Measurements from ENCODE around the gene TOMM34. TPM values are rescaled to one million over a fixed set of nuclear protein-coding genes. Genes with fewer than 3 reads are reported as not detected.

The TOMM34 gene
- total RNA-seq, 1 donor from 2014 or later, result 39.6 TPM

GRCh38 chr20:44979090-44979621, 19.0 kb upstream of the TOMM34 start:
- Mint-ChIP-seq H3K9me3 (no peaks in the 10 kb centered on the region), H3K4me1 (no peaks in the 10 kb centered on the region), H3K4me3 (no peak overlapping the region), H3K27ac (ENCODE audit: unreplicated experiment) (no peak overlapping the region), H3K27me3 (ENCODE audit: low read depth) (no peaks in the 10 kb centered on the region), H3K36me3 (ENCODE audit: low read depth) (peaks cover 9% of the 10 kb centered on the region)
- DNase-seq (ENCODE audit: low read depth, low spot score), result no peak
- no peak for TF ChIP-seq CTCF (conservative IDR thresholded peaks at IDR 0.05)

GRCh38 chr20:44976698-44977097, 16.5 kb upstream of the TOMM34 start:
- no peak for TF ChIP-seq CTCF (conservative IDR thresholded peaks at IDR 0.05)
- peaks cover 8% of the 10 kb centered on the region for H3K36me3 Mint-ChIP-seq (ENCODE audit: low read depth)
- no peaks in the 10 kb centered on the region for H3K27me3 Mint-ChIP-seq (ENCODE audit: low read depth)
- no peaks in the 10 kb centered on the region for H3K9me3 Mint-ChIP-seq
- no peak overlapping the region for H3K4me3 Mint-ChIP-seq
- no peak for DNase-seq (ENCODE audit: low read depth, low spot score)
- no peak overlapping the region for H3K27ac Mint-ChIP-seq (ENCODE audit: unreplicated experiment)
- H3K4me1 Mint-ChIP-seq, result no peaks in the 10 kb centered on the region

GRCh38 chr20:44973053-44973452, 12.9 kb upstream of the TOMM34 start:
- Mint-ChIP-seq H3K36me3 (ENCODE audit: low read depth) (peaks cover 8% of the 10 kb centered on the region), H3K27me3 (ENCODE audit: low read depth) (no peaks in the 10 kb centered on the region), H3K27ac (ENCODE audit: unreplicated experiment) (no peak overlapping the region), H3K4me1 (peaks cover 21% of the 10 kb centered on the region), H3K4me3 (no peak overlapping the region), H3K9me3 (no peaks in the 10 kb centered on the region)
- no peak for TF ChIP-seq CTCF (conservative IDR thresholded peaks at IDR 0.05)
- DNase-seq (ENCODE audit: low read depth, low spot score), result no peak

- Mint-ChIP-seq H3K4me1 (peaks cover 43% of the 10 kb centered on the region), H3K36me3 (ENCODE audit: low read depth) (peaks cover 8% of the 10 kb centered on the region), H3K27me3 (ENCODE audit: low read depth) (no peaks in the 10 kb centered on the region), H3K4me3 (no peak overlapping the region), H3K9me3 (no peaks in the 10 kb centered on the region), H3K27ac (ENCODE audit: unreplicated experiment) (no peak overlapping the region)
- TF ChIP-seq CTCF (conservative IDR thresholded peaks at IDR 0.05), result no peak
- no peak for DNase-seq (ENCODE audit: low read depth, low spot score)
Measured at GRCh38 chr20:44970243-44970757, 10.1 kb upstream of the TOMM34 start.

GRCh38 chr20:44969300-44969894, 9.2 kb upstream of the TOMM34 start:
- H3K27ac Mint-ChIP-seq (ENCODE audit: unreplicated experiment), result no peak overlapping the region
- DNase-seq (ENCODE audit: low read depth, low spot score), result no peak
- no peaks in the 10 kb centered on the region for H3K27me3 Mint-ChIP-seq (ENCODE audit: low read depth)
- H3K4me3 Mint-ChIP-seq, result peak overlapping the region; percentile 64
- peaks cover 43% of the 10 kb centered on the region for H3K4me1 Mint-ChIP-seq
- H3K9me3 Mint-ChIP-seq, result no peaks in the 10 kb centered on the region
- peaks cover 3% of the 10 kb centered on the region for H3K36me3 Mint-ChIP-seq (ENCODE audit: low read depth)
- TF ChIP-seq CTCF (conservative IDR thresholded peaks at IDR 0.05), result no peak
